ENCODE measurements around the gene ADGRV1. TPM values are rescaled to one million over a fixed set of nuclear protein-coding genes. Genes with fewer than 3 reads are reported as not detected.
A peak's percentile ranks its signal among the peaks of the same experiment; 100 is the strongest.

ADGRV1 gene
- total and polyA plus RNA-seq, 9 of the 15 experiments (the other 6 are each of a cell fraction or from before 2014, with no cell fraction given), result 21.7 to 156 (median 58.2) TPM

GRCh38 chr5:90562341-90562740, 3.7 kb downstream of the ADGRV1 start:
- intact Hi-C loops (cut with micrococcal nuclease), result no loop called here
- FAIRE-seq (no peak), ATAC-seq (peak; percentile 17), DNase-seq (ENCODE audit: extremely low read depth in 1 of 4, low spot score in 3 of 4) (peak in 1 of 4 experiments; percentile 21)
- 49% methylated on average over 5 of the region's 5 CpGs for WGBS (ENCODE audit: insufficient coverage, low coverage, missing lambda C conversion rate)
- Histone ChIP-seq H2AFZ (ENCODE audit: low read depth, low read length) (peak overlapping the region; percentile 37), H3K27me3 (ENCODE audit: control insufficient read depth in 2 of 2, insufficient read depth in 2 of 2, low read length in 2 of 2) (no peaks in the 10 kb centered on the region), H4K20me1 (replicated peaks; ENCODE audit: control insufficient read depth, insufficient read depth, low read length) (no peaks in the 10 kb centered on the region), H3K9me3 (replicated peaks; ENCODE audit: control insufficient read depth, insufficient read depth, low read depth, low read length) (no peaks in the 10 kb centered on the region), H3K4me1 (replicated peaks in 1 of 2; ENCODE audit: control insufficient read depth in 2 of 2, insufficient read depth in 2 of 2, low read length in 2 of 2) (peaks cover 2 to 10% of the 10 kb centered on the region in 2 experiments; a peak in 4 of 5 replicates), H3K9ac (ENCODE audit: insufficient read depth in 1 of 2, low read depth in 2 of 2, low read length in 2 of 2) (peak overlapping the region; percentile 12 to 38; a peak in 1 of 4 replicates), H3K79me2 (ENCODE audit: control insufficient read depth, insufficient read depth, low read length) (peaks cover 59% of the 10 kb centered on the region), H3K4me2 (ENCODE audit: insufficient read depth, low read length) (peak overlapping the region; percentile 57), H3K9me1 (ENCODE audit: control insufficient read depth, insufficient read depth, low read length) (no peaks in the 10 kb centered on the region), H3K4me3 (no peak overlapping the region), H3K36me3 (ENCODE audit: control insufficient read depth, insufficient read depth, low read length) (no peaks in the 10 kb centered on the region), H3K27ac (ENCODE audit: extremely low read depth, low read depth, low read length) (peak overlapping the region; percentile 37; the same call in 2 of the 3 replicates)
- no TSS peak for BruUV-seq (replicated peaks)
- POLR2A ChIA-PET, result interaction anchor here (0.5 to 1.9 kb wide), 5 partner anchors 12 to 1003 kb away, joined by 3 to 6 read pairs (median 3); no protein-coding TSS in a partner anchor
- peak; percentile 38 for TF ChIP-seq ZNF316 (IDR thresholded peaks at IDR 0.05)
- no peak for TF ChIP-seq IRF2 (CRISPR knock-in tag; IDR thresholded peaks at IDR 0.05)
- TF ChIP-seq C11orf30 (IDR thresholded peaks at IDR 0.05; ENCODE audit: low read depth), result peak; percentile 29; the same call in 1 of the 2 replicates
- CTCF ChIA-PET (ENCODE audit: low intra/inter-chr PET ratio), result no interaction called here
- in situ Hi-C loops (cut with MboI), result no loop called here

- H3K36me3 ChIP-seq (ENCODE audit: control insufficient read depth, insufficient read depth, low read length), result no peaks in the 10 kb centered on the region
- CTCF ChIA-PET (ENCODE audit: low intra/inter-chr PET ratio), result no interaction called here
- no peak overlapping the region for H3K27ac ChIP-seq (ENCODE audit: extremely low read depth, low read depth, low read length)
- FAIRE-seq (peak; percentile 19), ATAC-seq (0 out of 3 replicates have a peak, but pooled peaks have one; percentile 1), DNase-seq (ENCODE audit: extremely low read depth in 1 of 4, low spot score in 3 of 4) (no peak)
- no peak overlapping the region; the same call in none of the 2 replicates for H3K4me2 ChIP-seq (ENCODE audit: insufficient read depth, low read length)
- H3K4me1 ChIP-seq (replicated peaks in 1 of 2; ENCODE audit: control insufficient read depth in 2 of 2, insufficient read depth in 2 of 2, low read length in 2 of 2), result peaks cover 0 to 10% of the 10 kb centered on the region in 2 experiments; a peak in 2 of 5 replicates
- in situ Hi-C loops (cut with MboI) (no loop called here), intact Hi-C loops (cut with micrococcal nuclease) (no loop called here)
- WGBS (ENCODE audit: insufficient coverage, low coverage, missing lambda C conversion rate), result 0% methylated on average over 1 of the region's 1 CpG
- BruUV-seq (replicated peaks), result no TSS peak
- no peaks in the 10 kb centered on the region for H3K9me3 ChIP-seq (replicated peaks; ENCODE audit: control insufficient read depth, insufficient read depth, low read depth, low read length)
- H3K4me3 ChIP-seq, result no peak overlapping the region
- POLR2A ChIA-PET, result interaction anchor here (1.2 to 1.9 kb wide), 2 partner anchors 11 to 50 kb away, joined by 3 to 6 read pairs; no protein-coding TSS in a partner anchor
- H3K79me2 ChIP-seq (ENCODE audit: control insufficient read depth, insufficient read depth, low read length), result peaks cover 64% of the 10 kb centered on the region
- H3K27me3 ChIP-seq (ENCODE audit: control insufficient read depth in 2 of 2, insufficient read depth in 2 of 2, low read length in 2 of 2), result no peaks in the 10 kb centered on the region
- no peaks in the 10 kb centered on the region for H3K9me1 ChIP-seq (ENCODE audit: control insufficient read depth, insufficient read depth, low read length)
- no peak overlapping the region for H3K9ac ChIP-seq (ENCODE audit: insufficient read depth in 1 of 2, low read depth in 2 of 2, low read length in 2 of 2)
- no peak overlapping the region for H2AFZ ChIP-seq (ENCODE audit: low read depth, low read length)
- H4K20me1 ChIP-seq (replicated peaks; ENCODE audit: control insufficient read depth, insufficient read depth, low read length), result no peaks in the 10 kb centered on the region
- TF ChIP-seq RFX1 (IDR thresholded peaks at IDR 0.05) (no peak), ZNF354B (CRISPR knock-in tag; IDR thresholded peaks at IDR 0.05) (no peak), SMAD3 (CRISPR knock-in tag; conservative IDR thresholded peaks at IDR 0.05) (no peak)
Observed at GRCh38 chr5:90563108-90563507, 4.5 kb downstream of the ADGRV1 start.

Data from K562 (cell line).